Parathyroid adenoma (tissue), 2 donors: ENCODE measurements around the gene TFDP3.

Source experiments
- H2AFZ ChIP-seq: fragments of 300-600 bp; sonication (generic); one replicate; pipeline ENCODE4 v1.7.0; 2017; ENCODE audit warnings: antibody characterized with exemption, mild to moderate bottlenecking
- H3K27ac ChIP-seq: fragments of 300-600 bp; sonication (generic); one replicate; pipeline ENCODE4 v1.7.0; 2017
- H3K27me3 ChIP-seq: fragments of 300-600 bp; sonication (generic); one replicate; pipeline ENCODE4 v1.7.0; 2017; ENCODE audit warnings: low read length; ENCODE audit not compliant: control insufficient read depth, insufficient read depth
- H3K36me3 ChIP-seq: fragments of 300-600 bp; sonication (generic); one replicate; pipeline ENCODE4 v1.7.0; 2017; ENCODE audit warnings: low read length; ENCODE audit not compliant: control insufficient read depth, insufficient read depth
- H3K4me1 ChIP-seq: fragments of 300-600 bp; sonication (generic); one replicate; pipeline ENCODE4 v1.7.0; 2017; ENCODE audit warnings: control low read depth
- H3K4me2 ChIP-seq: fragments of 300-600 bp; sonication (generic); one replicate; pipeline ENCODE4 v1.7.0; 2017; ENCODE audit warnings: low read length
- H3K4me3 ChIP-seq: fragments of 300-600 bp; sonication (generic); one replicate; pipeline ENCODE4 v1.7.0; 2017; ENCODE audit warnings: low read depth, low read length
- H3K79me2 ChIP-seq: fragments of 300-600 bp; sonication (generic); one replicate; pipeline ENCODE4 v1.7.0; 2017; ENCODE audit warnings: control low read depth
- H3K9ac ChIP-seq: fragments of 300-600 bp; sonication (generic); one replicate; pipeline ENCODE4 v1.7.0; 2017; ENCODE audit warnings: mild to moderate bottlenecking
- H3K9me3 ChIP-seq: fragments of 300-600 bp; sonication (generic); one replicate; pipeline ENCODE4 v1.7.0; 2017; ENCODE audit warnings: low read length; ENCODE audit not compliant: control insufficient read depth
- TF ChIP-seq, protein P1 (sequence below): fragments of 300-600 bp; sonication (generic); IDR thresholded peaks from one replicate; pipeline ENCODE4 v1.7.0; 2017; ENCODE audit warnings: antibody characterized with exemption, mild to moderate bottlenecking
- donor health status: primary hyperparathyroidism.

TFDP3 gene

DNA sequence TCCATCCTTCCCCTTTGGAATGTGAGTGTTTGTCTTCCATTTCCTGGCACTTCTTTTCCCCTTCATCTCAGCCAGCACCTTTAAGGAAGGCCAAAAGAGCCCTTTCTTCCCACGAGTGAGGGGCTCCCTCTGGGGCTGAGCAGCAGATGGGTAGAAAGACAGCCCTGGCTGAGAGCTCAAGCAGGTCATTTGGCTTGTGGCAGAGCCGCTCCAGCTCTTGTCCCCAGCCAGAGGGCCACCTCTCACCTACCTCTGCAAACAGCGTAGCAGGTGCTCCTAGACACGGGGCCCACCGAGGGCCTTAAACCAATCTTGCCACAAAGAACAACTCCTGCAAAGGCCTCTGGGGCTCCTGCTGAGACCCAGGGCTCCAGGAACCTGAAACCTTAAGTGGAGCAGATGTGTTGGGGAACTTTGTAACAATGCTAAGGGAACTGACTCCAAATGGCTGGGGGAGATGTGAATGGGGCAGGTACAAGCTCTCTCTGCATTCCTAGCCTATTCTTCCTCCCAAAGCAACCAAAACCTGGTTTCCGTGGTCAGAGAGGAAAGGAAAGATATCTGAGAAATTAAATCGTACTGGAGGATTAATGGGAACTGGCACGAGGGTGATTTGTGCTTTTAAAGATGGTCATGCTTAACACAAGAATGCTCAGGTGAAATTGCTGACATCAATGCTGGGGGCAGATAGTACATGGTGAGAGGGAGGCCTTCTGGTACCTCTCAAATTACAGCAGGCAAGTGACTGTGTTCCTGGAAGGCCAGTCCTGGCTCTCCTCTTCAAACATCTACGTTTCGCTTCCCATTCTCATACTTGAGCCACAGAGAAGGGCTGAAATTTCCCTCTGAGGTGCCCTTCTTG lies 27.0 kb downstream of the TFDP3 start:
- Histone ChIP-seq H3K79me2 (no peaks in the 10 kb centered on the region), H3K9ac (no peak overlapping the region), H3K4me3 (no peak overlapping the region), H3K27ac (no peak overlapping the region), H3K36me3 (no peaks in the 10 kb centered on the region), H3K4me1 (peaks cover 5% of the 10 kb centered on the region), H3K4me2 (no peak overlapping the region), H2AFZ (peak overlapping the region; percentile 56), H3K9me3 (no peaks in the 10 kb centered on the region), H3K27me3 (no peaks in the 10 kb centered on the region)
- TF ChIP-seq, protein P1, sequence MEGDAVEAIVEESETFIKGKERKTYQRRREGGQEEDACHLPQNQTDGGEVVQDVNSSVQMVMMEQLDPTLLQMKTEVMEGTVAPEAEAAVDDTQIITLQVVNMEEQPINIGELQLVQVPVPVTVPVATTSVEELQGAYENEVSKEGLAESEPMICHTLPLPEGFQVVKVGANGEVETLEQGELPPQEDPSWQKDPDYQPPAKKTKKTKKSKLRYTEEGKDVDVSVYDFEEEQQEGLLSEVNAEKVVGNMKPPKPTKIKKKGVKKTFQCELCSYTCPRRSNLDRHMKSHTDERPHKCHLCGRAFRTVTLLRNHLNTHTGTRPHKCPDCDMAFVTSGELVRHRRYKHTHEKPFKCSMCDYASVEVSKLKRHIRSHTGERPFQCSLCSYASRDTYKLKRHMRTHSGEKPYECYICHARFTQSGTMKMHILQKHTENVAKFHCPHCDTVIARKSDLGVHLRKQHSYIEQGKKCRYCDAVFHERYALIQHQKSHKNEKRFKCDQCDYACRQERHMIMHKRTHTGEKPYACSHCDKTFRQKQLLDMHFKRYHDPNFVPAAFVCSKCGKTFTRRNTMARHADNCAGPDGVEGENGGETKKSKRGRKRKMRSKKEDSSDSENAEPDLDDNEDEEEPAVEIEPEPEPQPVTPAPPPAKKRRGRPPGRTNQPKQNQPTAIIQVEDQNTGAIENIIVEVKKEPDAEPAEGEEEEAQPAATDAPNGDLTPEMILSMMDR: no peak

DNA sequence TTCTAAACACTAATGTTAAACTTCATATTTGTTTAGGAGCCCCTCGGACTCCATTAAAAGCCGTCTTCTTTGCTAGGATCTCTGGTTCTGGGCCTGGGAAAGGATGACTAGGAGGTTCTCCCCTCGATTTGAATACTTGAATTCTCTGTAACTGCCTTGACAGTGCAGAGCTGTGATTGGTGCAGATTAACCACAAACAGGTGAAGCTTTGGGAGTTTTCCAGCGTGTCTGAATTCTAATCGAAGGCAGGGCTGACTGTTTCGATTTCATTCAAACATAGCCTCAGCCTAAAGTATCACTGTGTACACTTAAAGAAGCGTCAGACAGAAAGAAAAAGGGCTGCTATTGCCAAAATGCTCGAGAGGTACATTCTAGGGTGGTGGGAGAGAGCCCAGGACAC lies 29.0 kb downstream of the TFDP3 start:
- no peaks in the 10 kb centered on the region for H3K36me3 ChIP-seq
- TF ChIP-seq, protein P1: no peak

DNA sequence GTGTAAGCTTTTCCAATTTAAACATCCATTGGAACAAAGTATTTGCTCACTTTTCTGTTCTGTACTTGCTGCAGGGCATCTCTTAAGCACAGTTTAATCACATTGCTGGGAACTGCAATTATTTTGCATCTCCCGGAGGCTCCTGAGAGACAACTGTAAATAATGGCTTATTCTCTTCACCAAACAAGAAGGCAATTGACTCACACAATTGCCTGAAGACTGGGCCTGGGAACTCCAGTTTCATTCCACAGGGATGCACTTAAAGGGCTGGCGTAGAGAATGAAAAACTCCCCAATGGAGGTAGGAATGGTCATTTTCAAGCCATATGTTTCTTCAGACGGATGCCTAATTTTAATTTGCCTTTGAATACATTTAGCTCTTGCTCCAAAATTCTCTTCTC lies 29.5 kb downstream of the TFDP3 start:
- Histone ChIP-seq H3K4me3 (no peak overlapping the region), H3K4me2 (no peak overlapping the region), H3K9ac (no peak overlapping the region), H2AFZ (no peak overlapping the region), H3K79me2 (no peaks in the 10 kb centered on the region), H3K27ac (no peak overlapping the region), H3K27me3 (no peaks in the 10 kb centered on the region), H3K4me1 (peaks cover 5% of the 10 kb centered on the region), H3K9me3 (no peaks in the 10 kb centered on the region), H3K36me3 (no peaks in the 10 kb centered on the region)
- TF ChIP-seq, protein P1: no peak

More for the DNA sequence above, 29.0 kb downstream of the TFDP3 start:
- H2AFZ ChIP-seq: no peak overlapping the region
- H3K79me2 ChIP-seq: no peaks in the 10 kb centered on the region
- no peaks in the 10 kb centered on the region for H3K27me3 ChIP-seq
- H3K9ac ChIP-seq: no peak overlapping the region
- H3K4me1 ChIP-seq: peaks cover 5% of the 10 kb centered on the region
- H3K9me3 ChIP-seq: no peaks in the 10 kb centered on the region
- H3K4me2 ChIP-seq: no peak overlapping the region
- H3K27ac ChIP-seq: no peak overlapping the region
- H3K4me3 ChIP-seq: no peak overlapping the region

DNA sequence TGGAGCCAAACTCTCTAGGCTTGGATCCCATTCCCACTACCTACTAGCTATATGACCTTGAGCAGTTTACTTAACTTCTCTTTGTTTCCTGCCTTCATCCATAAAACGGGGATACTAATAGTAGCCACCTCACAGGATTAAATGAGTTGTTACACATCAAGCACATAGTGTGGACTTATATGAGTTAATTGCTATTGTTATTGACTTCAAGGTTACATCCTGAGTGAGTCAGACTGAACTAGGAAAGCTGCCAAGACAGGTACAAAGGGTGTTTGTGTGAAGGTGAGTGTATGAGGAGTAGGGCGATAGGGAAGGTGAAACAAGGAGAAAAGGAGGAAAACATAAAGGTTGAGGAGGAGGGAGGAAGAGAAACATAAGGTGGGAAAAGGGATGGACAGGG lies 32.2 kb downstream of the TFDP3 start:
- no peaks in the 10 kb centered on the region for H3K79me2 ChIP-seq
- no peaks in the 10 kb centered on the region for H3K4me1 ChIP-seq
- no peak overlapping the region for H3K9ac ChIP-seq
- H3K4me2 ChIP-seq: no peak overlapping the region
- TF ChIP-seq, protein P1: no peak
- H2AFZ ChIP-seq: no peak overlapping the region
- H3K36me3 ChIP-seq: no peaks in the 10 kb centered on the region
- H3K4me3 ChIP-seq: no peak overlapping the region
- H3K9me3 ChIP-seq: no peaks in the 10 kb centered on the region
- H3K27ac ChIP-seq: no peak overlapping the region
- H3K27me3 ChIP-seq: no peaks in the 10 kb centered on the region

DNA sequence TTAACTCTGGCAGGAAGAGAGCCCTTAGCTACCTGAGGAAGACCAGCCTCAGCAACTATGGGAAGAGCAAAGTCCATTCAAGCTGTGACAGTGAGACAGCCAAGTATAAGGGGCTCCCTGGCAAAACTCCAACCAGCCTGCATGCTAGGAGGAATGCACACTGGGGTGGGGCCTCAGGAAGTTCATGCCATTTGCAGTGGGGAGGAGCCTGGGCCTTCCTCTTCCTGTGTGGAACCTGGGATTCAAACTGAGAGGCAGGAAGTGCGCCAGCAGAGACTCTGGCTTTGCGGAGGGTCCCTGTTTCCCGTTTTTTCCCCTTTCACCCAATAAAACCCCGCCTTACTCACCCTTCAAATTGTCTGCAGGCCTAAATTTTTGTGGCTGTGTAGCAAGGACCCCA lies 33.0 kb downstream of the TFDP3 start:
- TF ChIP-seq, protein P1: no peak
- H3K36me3 ChIP-seq: no peaks in the 10 kb centered on the region

More for the DNA sequence above, 33.0 kb downstream of the TFDP3 start:
- no peaks in the 10 kb centered on the region for H3K79me2 ChIP-seq
- H3K4me2 ChIP-seq: no peak overlapping the region
- no peaks in the 10 kb centered on the region for H3K9me3 ChIP-seq
- H2AFZ ChIP-seq: no peak overlapping the region
- H3K9ac ChIP-seq: no peak overlapping the region
- no peaks in the 10 kb centered on the region for H3K27me3 ChIP-seq
- H3K27ac ChIP-seq: no peak overlapping the region
- H3K4me1 ChIP-seq: no peaks in the 10 kb centered on the region
- H3K4me3 ChIP-seq: no peak overlapping the region
